RPMI8226 (cell line): Measurements from ENCODE around the gene TNRC6B.
A peak's percentile ranks its signal among the peaks of the same experiment; 100 is the strongest.
"Not testable (repeated sequence)": the region's sequence is repeated elsewhere in the genome, so short reads cannot be mapped to it uniquely, and the experiment has no call there.

Source experiments
- DNase-seq: peaks from one replicate; pipeline ENCODE4 v3.0.0-alpha.2; 2015

TNRC6B gene

GRCh38 chr22:40177738-40178416 lies at the start of gene TNRC6B:
TSS of gene TNRC6B (plus strand) at chr22:40177925. CDS start at chr22:40178136, 211 bp downstream.
- peak; percentile 93 for DNase-seq

GRCh38 chr22:40128989-40129388 lies 48.7 kb upstream of the TNRC6B start:
- peak; percentile 38 for DNase-seq

GRCh38 chr22:40137132-40137531 lies 40.6 kb upstream of the TNRC6B start:
- no peak for DNase-seq

GRCh38 chr22:40138866-40139265 lies 38.9 kb upstream of the TNRC6B start:
- DNase-seq: no peak

GRCh38 chr22:40147388-40148176 lies 30.1 kb upstream of the TNRC6B start:
- DNase-seq: no peak

GRCh38 chr22:40153192-40153591 lies 24.5 kb upstream of the TNRC6B start:
- no peak for DNase-seq

GRCh38 chr22:40153705-40154104 lies 24.0 kb upstream of the TNRC6B start:
- DNase-seq: no peak

- DNase-seq: no peak
These were observed 21.7 kb upstream of the TNRC6B start for GRCh38 chr22:40156001-40156516.

GRCh38 chr22:40156682-40157081 lies 21.0 kb upstream of the TNRC6B start:
- not testable (repeated sequence) for DNase-seq

GRCh38 chr22:40157330-40157945 lies 20.3 kb upstream of the TNRC6B start:
- no peak for DNase-seq

- DNase-seq: no peak
These were observed 16.5 kb upstream of the TNRC6B start for GRCh38 chr22:40161194-40161593.

- not testable (repeated sequence) for DNase-seq
These were observed 12.2 kb upstream of the TNRC6B start for GRCh38 chr22:40165537-40165936.

GRCh38 chr22:40175611-40176244 lies 2.0 kb upstream of the TNRC6B start:
- no peak for DNase-seq

- peak; percentile 82 for DNase-seq
These were observed 596 bp upstream of the TNRC6B start for GRCh38 chr22:40176921-40177737.

GRCh38 chr22:40178417-40179409 lies 988 bp downstream of the TNRC6B start:
- peak; percentile 69 for DNase-seq

- DNase-seq: no peak
These were observed 1.8 kb downstream of the TNRC6B start for GRCh38 chr22:40179526-40179925.

GRCh38 chr22:40180403-40180802 lies 2.7 kb downstream of the TNRC6B start:
- DNase-seq: no peak

GRCh38 chr22:40181323-40181722 lies 3.6 kb downstream of the TNRC6B start:
- no peak for DNase-seq

GRCh38 chr22:40182231-40182835 lies 4.6 kb downstream of the TNRC6B start:
- no peak for DNase-seq

- DNase-seq: no peak
These were observed 5.4 kb downstream of the TNRC6B start for GRCh38 chr22:40183029-40183581.
